Measurements from ENCODE around the gene FRRS1.
"Not testable (repeated sequence)": the region's sequence is repeated elsewhere in the genome, so short reads cannot be mapped to it uniquely, and the experiment has no call there.

Gene FRRS1

GRCh38 chr1:99771513-99771918 lies 5.1 kb upstream of the FRRS1 start:
- in situ Hi-C loops (cut with MboI; ENCODE audit: low pct_unique_long_range_greater_than_20kb, low sequenced_read_pairs) = no loop called here
- no peak for DNase-seq

- DNase-seq = no peak
- in situ Hi-C loops (cut with MboI; ENCODE audit: low pct_unique_long_range_greater_than_20kb, low sequenced_read_pairs) = no loop called here
Measured at GRCh38 chr1:99768524-99769245, 2.2 kb upstream of the FRRS1 start.

GRCh38 chr1:99768104-99768503 lies 1.7 kb upstream of the FRRS1 start:
- in situ Hi-C loops (cut with MboI; ENCODE audit: low pct_unique_long_range_greater_than_20kb, low sequenced_read_pairs) = no loop called here
- no peak for DNase-seq

- DNase-seq = no peak
- in situ Hi-C loops (cut with MboI; ENCODE audit: low pct_unique_long_range_greater_than_20kb, low sequenced_read_pairs) = no loop called here
Measured at GRCh38 chr1:99764909-99765308, 1.5 kb downstream of the FRRS1 start.

GRCh38 chr1:99764439-99764838 lies 2.0 kb downstream of the FRRS1 start:
- in situ Hi-C loops (cut with MboI; ENCODE audit: low pct_unique_long_range_greater_than_20kb, low sequenced_read_pairs) = no loop called here
- DNase-seq = no peak

- in situ Hi-C loops (cut with MboI; ENCODE audit: low pct_unique_long_range_greater_than_20kb, low sequenced_read_pairs) = no loop called here
- DNase-seq = no peak
Measured at GRCh38 chr1:99763956-99764355, 2.5 kb downstream of the FRRS1 start.

GRCh38 chr1:99761774-99762173 lies 4.7 kb downstream of the FRRS1 start:
- DNase-seq = no peak
- in situ Hi-C loops (cut with MboI; ENCODE audit: low pct_unique_long_range_greater_than_20kb, low sequenced_read_pairs) = no loop called here

GRCh38 chr1:99759518-99760160 lies 6.8 kb downstream of the FRRS1 start:
- in situ Hi-C loops (cut with MboI; ENCODE audit: low pct_unique_long_range_greater_than_20kb, low sequenced_read_pairs) = no loop called here
- DNase-seq = no peak

GRCh38 chr1:99758686-99759517 lies 7.5 kb downstream of the FRRS1 start:
- DNase-seq = peak; percentile 62
- in situ Hi-C loops (cut with MboI; ENCODE audit: low pct_unique_long_range_greater_than_20kb, low sequenced_read_pairs) = not testable (repeated sequence)

GRCh38 chr1:99758073-99758511 lies 8.3 kb downstream of the FRRS1 start:
- in situ Hi-C loops (cut with MboI; ENCODE audit: low pct_unique_long_range_greater_than_20kb, low sequenced_read_pairs) = no loop called here
- DNase-seq = peak; percentile 34

- DNase-seq = no peak
- in situ Hi-C loops (cut with MboI; ENCODE audit: low pct_unique_long_range_greater_than_20kb, low sequenced_read_pairs) = no loop called here
Measured at GRCh38 chr1:99756598-99756997, 9.8 kb downstream of the FRRS1 start.

GRCh38 chr1:99755664-99756063 lies 10.8 kb downstream of the FRRS1 start:
- DNase-seq = no peak
- in situ Hi-C loops (cut with MboI; ENCODE audit: low pct_unique_long_range_greater_than_20kb, low sequenced_read_pairs) = no loop called here

GRCh38 chr1:99754697-99755096 lies 11.7 kb downstream of the FRRS1 start:
- in situ Hi-C loops (cut with MboI; ENCODE audit: low pct_unique_long_range_greater_than_20kb, low sequenced_read_pairs) = no loop called here

GRCh38 chr1:99754055-99754626 lies 12.3 kb downstream of the FRRS1 start:
- in situ Hi-C loops (cut with MboI; ENCODE audit: low pct_unique_long_range_greater_than_20kb, low sequenced_read_pairs) = no loop called here
- DNase-seq = no peak

More at GRCh38 chr1:99754697-99755096, 11.7 kb downstream of the FRRS1 start:
- no peak for DNase-seq

- DNase-seq = no peak
- in situ Hi-C loops (cut with MboI; ENCODE audit: low pct_unique_long_range_greater_than_20kb, low sequenced_read_pairs) = no loop called here
Measured at GRCh38 chr1:99751877-99752504, 14.4 kb downstream of the FRRS1 start.

GRCh38 chr1:99749504-99750347 lies 16.7 kb downstream of the FRRS1 start:
- DNase-seq = no peak
- in situ Hi-C loops (cut with MboI; ENCODE audit: low pct_unique_long_range_greater_than_20kb, low sequenced_read_pairs) = no loop called here

GRCh38 chr1:99748419-99748818 lies 18.0 kb downstream of the FRRS1 start:
- in situ Hi-C loops (cut with MboI; ENCODE audit: low pct_unique_long_range_greater_than_20kb, low sequenced_read_pairs) = no loop called here
- no peak for DNase-seq

- in situ Hi-C loops (cut with MboI; ENCODE audit: low pct_unique_long_range_greater_than_20kb, low sequenced_read_pairs) = no loop called here
- DNase-seq = no peak
Measured at GRCh38 chr1:99745684-99746083, 20.8 kb downstream of the FRRS1 start.
